MM.1S (cell line): ENCODE measurements around the gene DAO.

Experiments used
- EZH2 ChIP-seq: fragments of 300-600 bp; sonication (generic); optimal IDR thresholded peaks from 2 replicates; pipeline ENCODE3; 2017; ENCODE audit warnings: low read depth, mild to moderate bottlenecking, antibody characterized with exemption, low read length, mixed read lengths
- EZH2phosphoT487 ChIP-seq: fragments of 300-600 bp; sonication (generic); IDR thresholded peaks from 2 replicates; pipeline ENCODE4 v1.6.1; 2018; ENCODE audit warnings: antibody characterized with exemption, low read length
- TF ChIP-seq, protein P1 (sequence below): fragments of 300-600 bp; sonication (generic); IDR thresholded peaks from 2 replicates; pipeline ENCODE4 v1.5.1; 2016; ENCODE audit warnings: antibody characterized with exemption, low read length, mixed read lengths

DNA sequence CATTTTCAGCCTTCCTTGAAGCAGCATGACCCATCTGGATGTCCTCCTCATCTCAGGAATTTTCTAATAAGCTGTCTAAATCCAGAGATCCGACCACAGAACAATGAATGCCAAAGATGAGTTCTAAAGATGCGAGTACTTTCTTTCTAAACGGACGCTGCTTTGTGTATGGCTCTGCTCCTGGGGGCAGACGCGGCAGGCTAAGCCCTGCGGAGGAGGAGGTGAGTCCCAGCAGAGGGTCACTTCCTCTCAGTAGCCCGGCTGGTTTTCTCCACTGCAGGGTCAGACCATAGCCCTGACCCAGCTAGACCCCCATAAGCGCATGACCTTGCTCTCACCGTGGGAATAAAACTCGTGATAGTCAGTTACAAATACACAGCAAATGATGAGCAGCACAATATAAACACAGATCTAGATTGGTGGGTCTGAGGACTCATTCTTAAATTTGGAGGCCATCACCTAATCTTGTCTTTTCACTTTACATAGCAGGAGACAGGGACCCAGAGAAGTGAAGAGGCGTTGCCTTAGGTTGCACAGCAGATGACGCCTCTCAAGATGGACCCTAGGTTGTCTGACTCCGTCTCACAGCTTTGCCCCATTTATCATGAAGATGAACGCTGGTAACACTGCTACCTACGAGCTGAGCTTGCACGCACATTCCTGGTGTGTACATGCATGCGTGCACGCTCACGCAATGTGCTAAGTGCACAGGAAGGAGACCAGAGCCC is 39.1 kb upstream of the DAO start:
- TF ChIP-seq EZH2phosphoT487 (no peak), EZH2 (no peak)
- TF ChIP-seq, protein P1, sequence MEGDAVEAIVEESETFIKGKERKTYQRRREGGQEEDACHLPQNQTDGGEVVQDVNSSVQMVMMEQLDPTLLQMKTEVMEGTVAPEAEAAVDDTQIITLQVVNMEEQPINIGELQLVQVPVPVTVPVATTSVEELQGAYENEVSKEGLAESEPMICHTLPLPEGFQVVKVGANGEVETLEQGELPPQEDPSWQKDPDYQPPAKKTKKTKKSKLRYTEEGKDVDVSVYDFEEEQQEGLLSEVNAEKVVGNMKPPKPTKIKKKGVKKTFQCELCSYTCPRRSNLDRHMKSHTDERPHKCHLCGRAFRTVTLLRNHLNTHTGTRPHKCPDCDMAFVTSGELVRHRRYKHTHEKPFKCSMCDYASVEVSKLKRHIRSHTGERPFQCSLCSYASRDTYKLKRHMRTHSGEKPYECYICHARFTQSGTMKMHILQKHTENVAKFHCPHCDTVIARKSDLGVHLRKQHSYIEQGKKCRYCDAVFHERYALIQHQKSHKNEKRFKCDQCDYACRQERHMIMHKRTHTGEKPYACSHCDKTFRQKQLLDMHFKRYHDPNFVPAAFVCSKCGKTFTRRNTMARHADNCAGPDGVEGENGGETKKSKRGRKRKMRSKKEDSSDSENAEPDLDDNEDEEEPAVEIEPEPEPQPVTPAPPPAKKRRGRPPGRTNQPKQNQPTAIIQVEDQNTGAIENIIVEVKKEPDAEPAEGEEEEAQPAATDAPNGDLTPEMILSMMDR, result no peak
